IPS-NIHi7 (cell line): ENCODE results near the gene ARL14EP.

ENCODE experiments used
- DNase-seq: peaks from one replicate; pipeline ENCODE4 v3.0.0; 2012; ENCODE audit warnings: mixed read lengths; ENCODE audit errors: extremely low spot score

The ARL14EP gene

DNA sequence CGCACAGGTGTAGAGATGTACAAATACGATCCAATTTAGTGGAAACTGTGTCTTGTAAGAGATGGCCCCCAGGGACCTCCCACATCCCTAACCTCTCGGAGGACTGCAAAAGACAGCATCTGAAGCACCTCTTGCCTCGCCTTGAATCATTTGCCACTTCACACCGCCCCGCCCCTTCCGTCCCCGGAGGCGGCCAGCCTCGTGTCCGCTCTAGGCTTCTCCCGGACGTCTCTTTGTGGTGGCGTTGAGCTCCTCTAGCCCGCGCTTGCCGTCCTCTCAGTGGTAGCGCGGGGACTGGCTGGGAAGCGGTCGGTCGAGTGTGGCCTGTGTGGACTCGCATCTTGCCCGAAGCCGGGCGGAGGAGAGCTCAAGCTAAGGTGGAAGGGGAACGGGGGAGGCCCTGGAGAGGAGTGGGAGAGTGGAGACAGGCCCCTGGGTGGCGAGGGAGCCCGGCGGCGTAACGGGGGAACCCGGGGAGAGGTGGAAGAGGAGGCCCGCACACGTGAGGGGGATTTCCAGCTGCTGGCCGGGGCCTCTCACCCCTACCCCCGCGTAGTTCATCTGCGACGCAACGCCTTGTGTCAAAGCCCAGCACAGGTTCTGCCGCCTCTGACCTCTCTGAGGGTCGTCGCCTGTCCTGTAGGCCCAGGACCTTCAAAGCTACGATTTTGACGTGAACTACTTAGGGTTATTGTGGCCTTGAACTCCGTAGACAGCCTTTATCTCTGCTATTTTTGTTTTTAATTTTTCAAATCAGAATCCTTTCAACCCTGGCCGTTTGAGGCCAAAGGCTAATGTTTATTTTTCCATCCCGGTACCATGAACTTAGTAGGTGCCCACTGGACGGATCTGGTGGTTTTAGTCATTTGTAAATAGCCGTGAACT, at the start of gene ARL14EP:
ARL14EP (plus strand) TSS at position 279 of the 885 bp plus-strand sequence. CDS start 7,845 bp downstream, outside the sequence.
- peak; percentile 93 for DNase-seq

DNA sequence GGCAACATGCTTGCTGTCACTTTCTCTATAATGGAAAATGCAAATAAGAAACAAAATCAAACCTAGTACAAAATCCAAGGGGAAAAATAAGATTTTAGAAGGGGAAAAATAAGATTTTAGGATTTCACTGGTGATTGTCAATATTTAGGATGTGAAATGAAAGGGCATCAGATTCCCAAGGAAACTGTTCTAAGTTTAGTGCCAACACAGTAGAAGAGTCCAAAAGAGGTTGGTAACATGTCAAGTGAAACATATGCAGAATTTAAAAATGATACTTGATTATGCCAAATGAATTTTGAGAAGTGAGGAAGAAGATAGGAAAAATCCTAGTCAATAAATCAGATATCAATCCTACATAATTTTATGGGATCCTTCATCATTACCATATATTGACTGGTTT, 45.7 kb upstream of the ARL14EP start:
- no peak for DNase-seq

DNA sequence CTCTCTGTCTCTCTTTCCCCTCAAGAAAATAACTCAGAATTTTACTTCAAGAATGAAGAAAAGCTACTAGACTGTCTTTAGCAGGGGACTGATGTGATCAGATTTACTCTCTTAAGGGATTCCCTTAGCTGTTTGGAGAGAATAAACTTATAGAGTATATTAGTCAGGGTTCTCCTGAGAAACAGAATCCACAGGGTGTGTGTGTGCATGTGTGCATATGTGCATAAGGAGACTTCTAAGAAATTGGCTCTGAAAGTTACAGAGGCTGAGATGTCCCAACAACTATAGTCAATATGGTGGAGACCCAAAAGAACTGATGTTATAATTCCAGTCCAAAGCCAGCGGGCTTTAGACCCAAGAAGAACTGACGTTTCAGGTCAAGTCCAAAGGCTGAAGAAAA, 43.1 kb upstream of the ARL14EP start:
- no peak for DNase-seq

DNA sequence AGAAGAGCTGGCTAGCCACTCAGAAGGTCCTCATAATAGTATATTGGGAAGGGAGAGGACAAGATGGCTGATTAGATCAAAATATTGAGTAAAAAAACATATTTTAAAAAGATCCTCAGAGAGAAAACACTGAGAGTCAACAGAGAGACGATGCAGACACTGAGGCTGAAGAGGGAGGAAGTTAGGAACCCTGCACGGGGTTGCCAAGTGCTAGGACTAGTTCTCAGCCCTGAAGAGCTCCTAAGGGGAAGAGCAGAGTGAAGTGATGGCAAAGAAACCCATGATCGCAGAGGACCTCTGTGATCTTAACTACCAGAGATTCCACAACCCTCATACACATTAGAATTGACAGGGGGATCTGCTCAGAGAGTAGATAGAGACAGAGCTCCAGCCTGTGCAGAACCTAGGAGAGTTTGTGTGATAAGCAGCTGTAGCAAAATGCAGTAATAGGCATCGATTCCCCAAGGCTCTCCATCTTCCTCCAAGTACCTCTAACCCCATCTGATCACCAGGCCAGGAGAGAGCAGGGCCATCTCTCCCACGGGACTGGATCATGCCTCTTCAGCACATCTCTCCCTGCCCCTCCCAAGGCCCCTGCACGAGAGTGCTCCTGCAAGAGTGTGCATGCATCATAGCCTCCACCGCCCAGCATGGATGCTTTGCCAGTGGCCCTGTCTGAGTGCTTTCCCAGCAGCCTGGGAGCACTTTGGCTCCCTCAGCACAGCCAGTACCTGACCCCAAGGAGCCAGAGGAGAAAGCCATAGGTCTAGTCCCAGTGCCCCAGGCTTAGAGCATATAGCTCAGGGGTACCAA, 41.2 kb upstream of the ARL14EP start:
- DNase-seq: no peak

DNA sequence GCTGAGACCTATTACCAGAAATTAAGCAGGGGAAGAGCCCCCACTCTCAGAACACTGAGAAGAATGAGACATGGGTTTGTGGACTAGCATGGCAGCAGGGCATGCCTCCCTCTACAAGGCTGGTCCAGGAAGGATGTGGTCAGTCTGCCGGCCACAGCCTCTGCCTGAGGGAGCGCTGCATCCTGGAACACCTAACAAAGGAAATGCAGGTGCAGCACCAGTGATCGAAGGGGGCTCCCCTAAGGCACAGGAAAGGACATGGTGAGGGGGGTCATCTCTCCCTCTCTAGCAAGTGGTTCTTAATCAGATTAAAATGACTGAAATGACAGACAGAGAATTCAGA, 40.6 kb upstream of the ARL14EP start:
- DNase-seq: no peak

DNA sequence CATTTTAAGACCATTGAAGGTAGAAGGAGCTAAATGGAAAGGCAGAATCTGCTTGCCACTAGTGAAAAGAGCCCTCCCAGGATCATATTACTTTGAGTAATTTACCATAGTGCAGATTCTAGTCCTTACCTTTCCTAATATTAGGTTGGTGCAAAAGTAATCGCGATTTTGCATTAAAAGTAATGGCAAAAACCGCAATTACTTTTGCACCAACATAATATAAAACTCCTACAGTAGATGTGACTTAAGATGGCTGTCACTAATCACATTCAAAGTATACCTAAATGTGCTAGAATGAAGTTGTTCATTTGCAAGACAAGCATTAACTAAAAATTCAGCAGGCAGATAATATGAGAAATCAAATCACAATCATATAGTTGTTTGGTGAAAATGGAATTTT, 38.1 kb upstream of the ARL14EP start:
- DNase-seq: no peak

DNA sequence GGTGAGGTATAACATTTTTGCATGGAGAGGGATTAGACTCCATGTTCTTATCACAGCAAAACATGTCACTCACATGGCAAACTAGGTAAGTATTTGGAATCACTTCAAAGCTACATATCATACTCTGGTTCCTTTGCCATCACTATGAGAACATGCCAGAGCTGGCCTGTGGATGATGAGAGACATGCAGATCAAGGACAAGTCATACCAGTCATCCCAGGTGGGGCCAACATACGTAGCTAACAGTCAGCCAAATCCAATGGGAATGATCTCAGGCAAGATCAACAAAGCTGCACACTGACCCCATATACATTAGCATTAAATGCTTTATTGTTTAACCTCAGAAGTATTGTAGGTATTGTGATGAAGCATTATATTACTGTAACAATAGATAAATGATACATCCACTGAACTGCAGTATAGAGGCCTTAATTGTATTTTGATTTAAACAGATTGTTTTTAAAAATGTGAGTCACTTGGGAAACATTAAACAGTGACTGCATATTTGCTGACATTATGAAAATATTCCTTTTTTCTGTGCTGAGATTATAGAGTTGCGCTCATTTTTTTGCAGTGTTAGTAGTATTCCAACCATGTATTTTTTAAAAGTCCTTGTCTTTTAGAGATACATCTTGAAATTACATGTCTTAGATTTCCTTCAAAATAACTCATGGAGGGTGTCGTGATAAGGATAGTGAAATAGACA, 37.3 kb upstream of the ARL14EP start:
- DNase-seq: no peak

DNA sequence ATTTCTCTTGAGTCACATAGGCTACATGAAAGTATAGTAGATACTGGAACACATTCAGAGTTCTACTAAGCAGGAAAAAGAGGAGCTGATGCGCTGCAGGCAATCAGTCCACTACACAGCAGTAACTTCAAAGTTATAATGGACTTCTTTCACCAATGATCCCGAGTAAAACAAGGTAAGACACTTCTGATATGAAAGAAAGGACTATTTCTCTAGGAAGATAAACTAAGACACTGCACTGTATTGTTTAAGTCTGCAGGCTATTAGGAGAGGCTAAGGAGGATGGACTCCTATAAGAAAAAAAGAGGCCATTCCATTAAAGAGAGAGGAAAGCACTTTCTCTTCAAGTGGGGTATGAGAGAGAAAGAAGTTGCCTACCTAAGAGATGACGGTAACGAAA, 31.6 kb upstream of the ARL14EP start:
- no peak for DNase-seq

DNA sequence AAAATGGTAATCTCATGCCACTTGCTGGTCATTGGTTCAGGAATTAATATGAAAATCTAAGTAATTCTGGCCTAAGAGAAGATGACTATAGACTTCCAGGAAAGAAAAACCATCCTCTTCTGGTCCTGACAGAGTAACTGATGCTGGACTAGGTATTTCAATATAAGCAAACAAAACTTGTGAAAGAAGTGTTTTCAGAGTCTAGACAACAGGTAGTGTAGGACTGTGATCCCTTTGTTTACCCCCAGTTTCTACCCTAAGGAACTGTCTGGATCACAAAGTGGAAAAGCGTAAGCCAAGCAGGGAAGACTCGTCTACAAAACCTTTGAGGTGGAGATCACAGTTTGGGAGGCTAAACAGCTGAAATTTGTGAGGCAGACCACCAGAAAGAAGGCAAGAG, 30.4 kb upstream of the ARL14EP start:
- no peak for DNase-seq

DNA sequence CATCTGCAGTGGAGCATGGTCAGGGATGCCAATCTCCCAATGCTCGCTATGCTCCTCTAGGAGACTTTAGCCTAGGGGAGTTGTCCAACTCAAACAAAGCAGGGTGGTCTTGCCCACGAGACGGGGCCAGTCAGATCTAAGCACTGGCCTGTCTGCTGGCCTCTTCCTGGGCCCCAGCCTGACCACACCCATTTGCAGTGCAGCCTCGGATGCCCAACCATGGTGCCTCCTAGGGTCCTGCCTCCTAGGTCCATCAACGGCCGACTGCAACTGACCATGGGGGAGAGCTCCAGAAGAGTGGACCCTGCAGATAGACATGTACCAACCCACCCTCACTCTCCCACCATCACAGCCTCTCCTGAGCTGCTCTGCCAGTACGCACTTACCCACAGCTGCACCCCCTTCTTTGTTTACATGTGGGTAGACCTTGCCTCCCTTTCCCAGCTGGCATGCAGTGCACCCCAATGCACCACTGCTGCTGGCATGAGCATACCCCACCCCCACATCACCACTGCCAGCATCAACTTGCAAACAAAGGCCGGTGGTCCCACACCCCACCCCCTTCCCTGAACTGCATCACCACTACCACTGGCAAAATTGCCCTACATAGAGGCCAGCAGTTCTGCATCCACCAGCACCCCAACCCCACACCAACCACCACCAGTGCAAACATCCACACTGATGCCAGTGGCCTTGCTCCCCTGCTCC, 27.6 kb upstream of the ARL14EP start:
- DNase-seq: no peak

DNA sequence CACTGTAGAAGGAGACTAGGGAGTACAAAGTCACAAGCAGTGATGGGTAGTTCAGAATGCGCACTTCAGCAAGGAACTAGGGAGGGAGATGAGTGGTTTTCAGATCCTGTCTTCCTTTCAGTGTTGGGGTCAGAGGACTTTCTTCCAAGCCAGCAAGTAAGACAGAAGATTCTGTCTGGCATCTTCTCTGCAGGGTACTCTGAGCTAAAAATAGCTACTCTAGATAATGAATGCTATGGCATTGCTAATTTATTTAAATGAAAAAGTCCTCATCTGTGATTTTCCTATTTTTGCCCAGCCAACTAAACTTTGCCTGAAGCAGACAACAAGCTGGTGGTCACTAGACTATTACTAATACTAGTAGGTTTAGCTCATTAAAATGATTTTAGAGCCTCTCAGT, 18.3 kb upstream of the ARL14EP start:
- DNase-seq: no peak

DNA sequence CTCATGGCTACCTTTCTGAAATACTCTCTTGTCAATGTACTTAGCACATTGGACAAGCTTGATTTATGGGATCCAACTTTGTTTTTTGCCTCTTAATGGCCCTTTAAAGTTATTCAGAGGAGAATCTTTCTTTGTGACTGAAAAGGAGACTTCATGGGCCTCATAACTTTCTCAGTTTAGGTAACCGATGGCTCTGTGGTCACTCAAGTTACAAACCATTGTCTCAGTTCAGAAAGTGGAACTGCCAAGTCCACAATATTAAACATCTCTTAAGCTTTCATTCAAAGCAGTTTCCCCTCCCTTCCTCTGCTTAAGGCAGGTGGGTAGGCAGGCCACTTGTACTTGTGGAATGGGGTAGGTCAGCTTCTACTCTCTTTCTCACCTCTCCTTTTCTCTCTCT, 12.3 kb upstream of the ARL14EP start:
- DNase-seq: no peak

DNA sequence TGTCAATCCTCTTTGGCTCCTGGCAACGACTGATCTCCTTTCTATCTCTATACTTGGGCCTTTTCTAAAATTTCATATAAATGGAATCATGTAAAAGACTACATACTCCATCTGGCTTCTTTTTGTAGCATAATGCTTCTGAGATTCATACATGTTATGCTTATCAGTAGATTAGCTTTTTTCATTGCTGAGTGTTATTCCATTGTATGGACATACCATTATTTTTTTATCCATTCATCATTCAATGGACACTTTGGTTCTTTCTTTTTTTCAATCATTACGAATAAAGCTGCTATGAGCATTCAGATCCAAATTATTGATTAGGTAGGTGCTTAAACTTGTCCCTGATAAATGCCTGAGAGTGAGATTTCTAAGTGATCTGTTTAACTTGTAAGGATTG, 11.7 kb upstream of the ARL14EP start:
- DNase-seq: no peak

DNA sequence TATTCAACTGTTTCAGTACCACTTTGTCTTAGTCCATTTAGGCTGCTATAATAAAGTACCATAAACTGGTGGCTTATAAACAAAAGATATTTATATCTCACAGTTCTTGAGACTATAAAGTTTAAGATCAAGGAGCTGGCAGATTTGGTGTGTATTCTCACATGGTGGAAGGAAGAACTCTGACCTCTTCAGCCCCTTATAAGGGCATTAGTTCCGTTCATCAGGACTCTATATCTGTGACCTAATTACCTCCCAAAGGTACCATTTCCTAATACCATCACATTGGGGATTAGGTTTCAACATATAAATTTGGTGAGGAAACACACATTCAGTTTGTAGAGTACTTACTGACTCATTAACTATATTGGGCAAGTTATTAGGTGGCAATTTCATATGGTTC, 10.7 kb upstream of the ARL14EP start:
- DNase-seq: no peak

DNA sequence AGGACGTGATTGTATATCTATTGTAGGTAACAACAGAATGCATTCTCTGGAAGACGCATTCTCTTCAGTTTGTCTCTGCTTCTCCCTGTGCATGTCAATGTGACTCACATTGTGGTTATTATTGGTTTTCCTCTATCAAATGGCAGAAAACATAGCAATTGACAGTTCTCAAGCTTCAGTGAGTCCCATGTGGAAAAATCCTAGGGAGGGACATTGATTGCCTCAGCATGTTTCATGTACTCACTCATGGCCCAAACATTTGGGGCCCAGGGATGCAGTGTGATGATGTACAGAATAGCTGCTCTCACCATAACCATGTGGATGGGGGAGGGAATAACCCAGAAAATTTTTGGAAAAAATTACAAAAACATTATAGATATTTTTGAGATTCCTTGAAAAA, 9.3 kb upstream of the ARL14EP start:
- no peak for DNase-seq

DNA sequence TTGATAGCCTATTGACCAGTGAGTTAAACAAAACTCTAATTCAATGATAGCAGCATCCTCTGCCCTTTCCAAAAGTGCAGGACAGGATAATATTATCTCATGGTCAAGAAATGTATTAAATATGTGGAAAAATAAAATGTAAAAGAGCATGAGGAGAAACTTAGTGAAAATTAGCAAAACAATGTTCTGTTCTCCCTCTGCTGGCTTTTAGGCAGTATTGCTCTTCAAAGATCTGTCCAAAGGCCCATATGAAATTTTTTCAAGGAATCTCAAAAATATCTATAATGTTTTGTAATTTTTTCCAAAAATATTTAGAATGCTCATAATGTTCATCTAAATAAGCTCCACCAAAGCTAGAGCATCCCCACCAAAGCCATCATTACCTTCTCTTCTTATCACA, 8.3 kb upstream of the ARL14EP start:
- DNase-seq: no peak

DNA sequence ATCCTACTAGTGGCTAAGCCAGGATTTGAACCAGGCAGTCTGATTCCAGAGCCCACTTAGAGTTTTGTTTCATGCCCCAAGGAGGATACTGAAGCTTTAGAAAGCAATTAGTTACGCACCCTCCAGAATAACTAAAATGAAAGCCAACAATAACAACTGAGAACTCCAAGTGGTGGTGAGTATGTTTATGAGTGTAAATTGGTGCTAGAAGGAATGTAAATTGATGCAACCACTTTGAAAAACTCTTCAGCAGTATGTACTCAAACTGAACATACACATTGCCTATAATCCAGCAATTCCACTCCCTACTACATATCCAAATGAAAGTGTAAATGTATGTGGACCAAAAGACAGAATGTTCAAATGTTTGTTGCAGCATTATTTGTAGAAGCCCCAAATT, 6.7 kb upstream of the ARL14EP start:
- no peak for DNase-seq

DNA sequence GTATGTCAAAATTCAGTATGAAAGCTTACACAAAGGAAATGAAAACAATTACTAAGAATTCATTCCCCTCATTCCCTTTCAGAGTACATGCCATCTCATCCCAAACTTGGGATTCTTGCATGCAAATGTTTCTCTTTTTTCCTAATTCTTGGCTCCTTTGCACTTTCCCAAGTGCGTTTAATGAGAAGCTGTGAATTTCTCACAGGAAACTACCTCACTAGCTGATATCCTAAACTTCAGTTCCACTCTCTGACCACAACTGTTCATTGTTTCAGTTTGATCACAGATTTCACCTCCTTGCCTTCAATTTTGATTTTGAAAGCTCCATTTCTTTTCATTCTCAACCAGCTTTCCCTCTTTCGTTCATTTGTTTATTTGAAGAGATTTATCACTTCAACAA, 5.9 kb upstream of the ARL14EP start:
- no peak for DNase-seq

DNA sequence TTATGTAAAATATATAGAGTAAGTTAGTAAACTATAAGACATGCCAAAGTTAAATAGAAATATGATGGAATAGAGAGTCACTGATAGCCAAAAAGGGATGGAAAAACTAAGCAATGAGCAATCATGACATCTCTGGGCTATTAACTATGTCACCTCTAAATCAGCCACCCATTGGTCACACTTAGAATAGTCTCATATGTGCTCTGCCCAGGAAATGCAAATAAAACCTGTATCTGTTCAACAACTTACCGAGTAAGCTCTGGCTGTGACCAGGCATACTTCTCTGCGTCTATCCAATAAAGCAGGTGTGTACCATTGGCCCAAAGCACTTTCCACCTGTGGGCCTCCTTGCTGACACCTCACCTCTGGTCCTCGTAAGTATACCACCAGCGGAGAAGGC, 1.6 kb upstream of the ARL14EP start:
- DNase-seq: no peak

DNA sequence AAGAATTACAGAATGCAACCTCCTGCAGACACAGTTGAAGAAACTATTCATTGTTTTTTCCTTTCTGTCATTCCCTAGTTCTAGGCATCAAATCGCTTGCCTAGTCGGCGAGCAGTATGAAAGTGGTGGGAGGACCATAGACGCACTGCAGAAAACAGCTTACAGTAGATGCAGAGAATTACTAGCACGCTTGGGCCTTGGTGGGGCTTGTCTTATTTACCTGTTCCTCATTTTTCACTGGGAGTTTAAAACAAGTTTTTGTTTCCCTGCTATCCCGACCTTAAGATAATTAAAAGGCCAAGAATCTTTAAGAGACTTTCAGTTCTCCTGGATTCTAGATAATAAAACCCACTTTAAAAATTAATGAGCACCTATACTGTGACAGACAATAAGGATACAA, 713 bp upstream of the ARL14EP start:
- DNase-seq: no peak

DNA sequence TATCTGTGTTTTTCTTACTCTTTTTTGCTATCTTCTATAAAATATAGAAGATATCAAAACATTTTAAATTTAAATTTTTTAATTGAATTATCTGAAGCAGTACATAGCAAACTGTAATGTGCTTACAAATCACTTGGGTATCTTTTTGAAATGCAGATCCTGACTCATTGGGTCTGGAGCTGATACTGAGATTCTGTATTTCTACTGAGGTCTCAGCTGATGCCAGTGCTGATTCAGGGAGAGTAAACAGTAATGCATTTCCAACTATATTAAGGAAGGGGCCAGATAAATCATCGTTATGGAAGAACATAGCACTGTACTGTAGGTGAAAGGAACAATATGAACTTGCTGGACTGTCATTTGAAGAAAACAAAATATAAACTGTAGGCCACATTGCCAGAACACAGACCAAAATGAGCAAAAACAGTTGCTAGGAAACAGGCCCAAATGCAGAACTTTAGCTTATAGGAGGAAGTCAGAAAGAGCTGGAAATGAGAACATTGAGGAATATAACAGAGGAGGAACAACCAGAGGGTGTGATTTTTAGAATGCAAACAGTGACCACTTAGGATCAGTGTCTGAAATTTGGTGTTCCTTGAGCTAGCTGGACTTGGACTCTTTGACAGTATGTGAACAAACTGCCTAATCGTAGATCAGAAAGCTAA, 3.3 kb downstream of the ARL14EP start:
- DNase-seq: no peak
